ENCODE data around the gene BORCS8. TPM values are rescaled to one million over a fixed set of nuclear protein-coding genes. Genes with fewer than 3 reads are reported as not detected.
A peak's percentile ranks its signal among the peaks of the same experiment; 100 is the strongest.

Gene BORCS8
- total and polyA plus RNA-seq, 4 donors: 13.6 to 38.4 (median 24.0) TPM

- Histone ChIP-seq H3K27me3 (ENCODE audit: control insufficient read depth, insufficient read depth, low read length) (peaks cover 7% of the 10 kb centered on the region), H3K9me3 (ENCODE audit: control insufficient read depth, insufficient read depth, low read length) (no peaks in the 10 kb centered on the region), H3K36me3 (ENCODE audit: control insufficient read depth, insufficient read depth, low read length) (peaks cover 7% of the 10 kb centered on the region), H3K4me3 (ENCODE audit: low read depth, low read length) (no peak within 1 kb of the TSS), H3K27ac (ENCODE audit: low read depth, low read length) (no peak within 1 kb of the TSS), H3K4me1 (ENCODE audit: control insufficient read depth, insufficient read depth, low read length) (peaks cover 22% of the 10 kb centered on the region)
- WGBS (ENCODE audit: insufficient coverage): 4% methylated on average over 50 of the region's 56 CpGs
- peak in 3 of 6 donors; percentile 28 to 80 (median 76) for DNase-seq (ENCODE audit: low read depth in 4 of 6, low spot score in 6 of 6)
These were observed 21.7 kb downstream of the BORCS8 start, which contains the start of gene MEF2B for GRCh38 chr19:19170053-19170872. TSS of gene MEF2B (minus strand) at chr19:19170263. CDS start at chr19:19150735, 19,528 bp downstream.

DNA sequence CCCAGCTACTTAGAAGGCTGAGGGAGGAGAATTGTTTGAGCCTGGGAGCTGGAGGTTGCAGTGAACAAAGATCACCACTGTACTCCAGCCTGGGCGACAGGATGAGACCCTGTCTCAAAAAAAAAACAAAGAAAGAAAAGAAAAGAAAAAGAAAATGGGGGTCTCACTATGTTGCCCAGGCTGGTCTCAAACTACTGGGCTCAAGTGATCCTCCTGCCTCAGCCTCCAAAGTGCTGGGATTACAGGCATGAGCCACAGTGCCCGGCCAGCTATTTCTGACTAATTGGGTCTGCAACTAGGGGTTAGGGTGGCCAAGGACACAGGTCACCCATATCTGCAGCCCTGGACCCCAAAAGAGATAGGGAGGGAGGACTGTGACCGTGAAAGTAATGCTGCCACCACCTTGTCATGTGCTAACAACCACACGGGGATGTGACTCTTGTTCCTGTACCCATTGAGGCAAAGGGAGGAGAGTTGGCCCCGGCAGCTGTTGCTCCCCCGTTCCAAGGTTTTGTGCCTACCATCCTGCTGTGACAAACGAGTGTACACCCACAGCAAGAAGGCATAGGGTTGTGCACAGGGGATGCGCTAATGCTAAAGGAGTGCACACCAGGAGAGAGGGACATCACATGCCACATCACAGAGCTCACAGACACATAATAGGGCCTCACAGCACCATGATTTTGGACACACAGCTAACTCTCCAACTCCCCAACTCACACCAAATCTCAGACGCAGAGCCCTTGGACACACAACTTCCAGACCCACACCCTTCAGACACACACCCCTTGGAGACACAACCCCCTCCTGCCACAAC lies 22.5 kb downstream of the BORCS8 start:
- WGBS (ENCODE audit: insufficient coverage): 76% methylated on average over 8 of the region's 9 CpGs
- H3K4me3 ChIP-seq (ENCODE audit: low read depth, low read length): no peak overlapping the region
- DNase-seq (ENCODE audit: low read depth in 4 of 6, low spot score in 6 of 6): no peak
- H3K27me3 ChIP-seq (ENCODE audit: control insufficient read depth, insufficient read depth, low read length): peaks cover 7% of the 10 kb centered on the region
- H3K36me3 ChIP-seq (ENCODE audit: control insufficient read depth, insufficient read depth, low read length): peaks cover 12% of the 10 kb centered on the region
- peaks cover 17% of the 10 kb centered on the region for H3K4me1 ChIP-seq (ENCODE audit: control insufficient read depth, insufficient read depth, low read length)
- H3K27ac ChIP-seq (ENCODE audit: low read depth, low read length): no peak overlapping the region
- no peaks in the 10 kb centered on the region for H3K9me3 ChIP-seq (ENCODE audit: control insufficient read depth, insufficient read depth, low read length)

GRCh38 chr19:19167612-19168011 lies 24.3 kb downstream of the BORCS8 start:
- H3K4me3 ChIP-seq (ENCODE audit: low read depth, low read length): no peak overlapping the region

GRCh38 chr19:19165396-19165795 lies 26.6 kb downstream of the BORCS8 start:
- Histone ChIP-seq H3K27ac (ENCODE audit: low read depth, low read length) (no peak overlapping the region), H3K9me3 (ENCODE audit: control insufficient read depth, insufficient read depth, low read length) (no peaks in the 10 kb centered on the region), H3K4me1 (ENCODE audit: control insufficient read depth, insufficient read depth, low read length) (peaks cover 7% of the 10 kb centered on the region), H3K36me3 (ENCODE audit: control insufficient read depth, insufficient read depth, low read length) (peaks cover 8% of the 10 kb centered on the region), H3K4me3 (ENCODE audit: low read depth, low read length) (no peak overlapping the region), H3K27me3 (ENCODE audit: control insufficient read depth, insufficient read depth, low read length) (no peaks in the 10 kb centered on the region)
- 100% methylated on average over 1 of the region's 1 CpG for WGBS (ENCODE audit: insufficient coverage)
- no peak for DNase-seq (ENCODE audit: low read depth in 4 of 6, low spot score in 6 of 6)

More at GRCh38 chr19:19167612-19168011, 24.3 kb downstream of the BORCS8 start:
- no peak overlapping the region for H3K27ac ChIP-seq (ENCODE audit: low read depth, low read length)
- WGBS (ENCODE audit: insufficient coverage): 83% methylated on average over 2 of the region's 3 CpGs
- H3K4me1 ChIP-seq (ENCODE audit: control insufficient read depth, insufficient read depth, low read length): peaks cover 17% of the 10 kb centered on the region
- H3K27me3 ChIP-seq (ENCODE audit: control insufficient read depth, insufficient read depth, low read length): peaks cover 7% of the 10 kb centered on the region
- H3K36me3 ChIP-seq (ENCODE audit: control insufficient read depth, insufficient read depth, low read length): peaks cover 12% of the 10 kb centered on the region
- DNase-seq (ENCODE audit: low read depth in 4 of 6, low spot score in 6 of 6): no peak
- H3K9me3 ChIP-seq (ENCODE audit: control insufficient read depth, insufficient read depth, low read length): no peaks in the 10 kb centered on the region

DNA sequence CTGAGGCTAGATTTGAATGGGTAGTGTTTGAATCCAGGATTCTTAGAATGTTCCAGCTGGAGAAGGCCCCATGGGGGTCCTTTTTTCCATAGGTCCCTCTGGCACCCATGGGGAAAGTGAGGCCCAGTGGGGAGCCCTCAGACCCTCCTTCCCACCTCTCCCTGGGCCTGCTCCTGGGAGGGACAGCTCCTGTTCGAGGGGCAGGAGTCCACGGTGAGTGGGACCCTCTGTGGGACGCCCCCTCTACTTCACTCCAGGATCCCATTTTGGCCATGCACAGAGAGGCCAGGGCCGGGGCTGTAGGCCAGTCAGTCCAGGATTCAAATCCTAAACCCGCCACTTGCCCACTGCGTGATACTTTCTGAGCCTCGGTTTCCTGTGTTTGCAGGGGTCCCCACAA lies 29.5 kb downstream of the BORCS8 start:
- DNase-seq (ENCODE audit: low read depth in 4 of 6, low spot score in 6 of 6): no peak
- Histone ChIP-seq H3K27me3 (ENCODE audit: control insufficient read depth, insufficient read depth, low read length) (no peaks in the 10 kb centered on the region), H3K27ac (ENCODE audit: low read depth, low read length) (no peak overlapping the region), H3K36me3 (ENCODE audit: control insufficient read depth, insufficient read depth, low read length) (peaks cover 8% of the 10 kb centered on the region), H3K4me1 (ENCODE audit: control insufficient read depth, insufficient read depth, low read length) (no peaks in the 10 kb centered on the region), H3K9me3 (ENCODE audit: control insufficient read depth, insufficient read depth, low read length) (no peaks in the 10 kb centered on the region), H3K4me3 (ENCODE audit: low read depth, low read length) (no peak overlapping the region)
- 82% methylated on average over 7 of the region's 7 CpGs for WGBS (ENCODE audit: insufficient coverage)

DNA sequence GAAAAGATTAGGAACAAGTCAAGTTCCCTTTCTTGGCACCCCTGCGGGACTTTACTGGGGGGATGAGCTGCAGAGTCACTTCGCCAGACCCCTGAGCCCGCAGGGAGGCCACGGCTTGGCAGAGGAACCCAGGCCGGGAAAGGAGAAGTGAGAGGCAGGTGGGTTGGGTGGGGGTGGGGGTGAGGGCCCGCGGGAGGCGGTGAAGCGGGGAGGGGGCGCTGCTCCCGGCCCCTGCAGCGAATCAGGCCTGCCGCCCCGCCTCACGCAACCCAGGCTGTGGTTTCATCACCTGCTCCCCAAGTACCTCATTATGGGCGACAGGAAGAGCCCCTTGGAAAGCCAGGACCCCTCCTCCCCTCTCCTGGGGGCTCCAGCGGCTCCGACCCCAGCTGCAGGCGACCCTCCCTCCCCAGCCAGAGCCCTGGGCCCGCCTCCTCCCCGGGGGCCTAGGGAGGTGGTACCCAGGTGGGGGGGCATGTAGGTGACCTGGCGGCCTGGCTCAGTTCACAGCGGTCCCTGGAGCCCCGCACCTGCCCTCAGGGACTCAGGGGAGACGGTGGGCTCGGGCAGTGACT lies 31.4 kb downstream of the BORCS8 start:
- Histone ChIP-seq H3K27me3 (ENCODE audit: control insufficient read depth, insufficient read depth, low read length) (no peaks in the 10 kb centered on the region), H3K4me3 (ENCODE audit: low read depth, low read length) (no peak overlapping the region), H3K9me3 (ENCODE audit: control insufficient read depth, insufficient read depth, low read length) (no peaks in the 10 kb centered on the region), H3K27ac (ENCODE audit: low read depth, low read length) (no peak overlapping the region), H3K36me3 (ENCODE audit: control insufficient read depth, insufficient read depth, low read length) (peaks cover 8% of the 10 kb centered on the region), H3K4me1 (ENCODE audit: control insufficient read depth, insufficient read depth, low read length) (no peaks in the 10 kb centered on the region)
- whole genome bisulfite sequencing (ENCODE audit: insufficient coverage): 55% methylated on average over 16 of the region's 26 CpGs
- DNase-seq (ENCODE audit: low read depth in 4 of 6, low spot score in 6 of 6): no peak

DNA sequence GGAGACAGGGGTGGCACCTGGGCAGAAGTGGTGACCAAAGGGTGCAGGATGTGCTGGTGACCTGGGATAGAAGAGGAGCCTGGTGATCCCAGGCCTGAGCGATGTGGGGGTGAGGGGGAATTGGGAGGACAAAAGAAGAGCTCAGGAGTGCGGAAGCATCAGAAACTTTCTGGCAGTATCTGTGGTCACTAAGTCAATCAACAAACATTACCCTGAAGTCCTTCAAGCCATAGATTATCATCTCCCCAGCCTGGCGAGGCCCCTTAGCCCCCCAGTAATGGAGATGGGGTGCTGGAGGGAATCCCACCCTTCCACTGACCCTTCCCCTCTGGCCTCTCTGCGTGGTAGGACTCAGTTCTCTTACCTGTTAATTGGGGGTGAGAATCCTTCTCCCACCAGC lies 32.4 kb downstream of the BORCS8 start:
- no peak overlapping the region for H3K27ac ChIP-seq (ENCODE audit: low read depth, low read length)
- H3K4me1 ChIP-seq (ENCODE audit: control insufficient read depth, insufficient read depth, low read length): no peaks in the 10 kb centered on the region
- H3K36me3 ChIP-seq (ENCODE audit: control insufficient read depth, insufficient read depth, low read length): peaks cover 3% of the 10 kb centered on the region

DNA sequence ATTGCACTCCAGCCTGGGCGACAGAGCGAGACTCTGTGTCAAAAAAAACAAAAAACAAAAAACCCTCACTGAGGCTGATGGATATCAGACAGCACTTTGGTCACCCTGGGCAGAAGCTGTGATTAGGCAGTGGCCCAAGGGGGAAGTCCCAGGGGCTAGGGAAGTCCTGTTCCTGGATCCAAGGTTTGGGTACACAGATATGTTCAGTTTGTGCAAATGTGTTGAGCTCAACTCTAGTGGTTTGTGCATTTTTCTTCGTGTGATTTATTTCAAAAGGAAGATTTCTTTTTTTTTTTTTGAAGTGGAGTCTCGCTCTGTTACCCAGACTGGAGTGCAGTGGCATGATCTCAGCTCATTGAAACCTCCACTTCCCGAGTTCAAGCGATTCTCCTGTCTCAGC lies 34.1 kb downstream of the BORCS8 start:
- 90% methylated on average over 4 of the region's 6 CpGs for WGBS (ENCODE audit: insufficient coverage)
- no peak overlapping the region for H3K27ac ChIP-seq (ENCODE audit: low read depth, low read length)
- no peaks in the 10 kb centered on the region for H3K4me1 ChIP-seq (ENCODE audit: control insufficient read depth, insufficient read depth, low read length)
- H3K27me3 ChIP-seq (ENCODE audit: control insufficient read depth, insufficient read depth, low read length): no peaks in the 10 kb centered on the region
- no peak overlapping the region for H3K4me3 ChIP-seq (ENCODE audit: low read depth, low read length)
- DNase-seq (ENCODE audit: low read depth in 4 of 6, low spot score in 6 of 6): no peak
- H3K9me3 ChIP-seq (ENCODE audit: control insufficient read depth, insufficient read depth, low read length): no peaks in the 10 kb centered on the region
- peaks cover 3% of the 10 kb centered on the region for H3K36me3 ChIP-seq (ENCODE audit: control insufficient read depth, insufficient read depth, low read length)

More for the DNA sequence above, 32.4 kb downstream of the BORCS8 start:
- H3K9me3 ChIP-seq (ENCODE audit: control insufficient read depth, insufficient read depth, low read length): no peaks in the 10 kb centered on the region
- H3K27me3 ChIP-seq (ENCODE audit: control insufficient read depth, insufficient read depth, low read length): no peaks in the 10 kb centered on the region
- no peak overlapping the region for H3K4me3 ChIP-seq (ENCODE audit: low read depth, low read length)
- no CpG with 5 or more reads among the region's 4 CpGs for WGBS (ENCODE audit: insufficient coverage)
- no peak for DNase-seq (ENCODE audit: low read depth in 4 of 6, low spot score in 6 of 6)

DNA sequence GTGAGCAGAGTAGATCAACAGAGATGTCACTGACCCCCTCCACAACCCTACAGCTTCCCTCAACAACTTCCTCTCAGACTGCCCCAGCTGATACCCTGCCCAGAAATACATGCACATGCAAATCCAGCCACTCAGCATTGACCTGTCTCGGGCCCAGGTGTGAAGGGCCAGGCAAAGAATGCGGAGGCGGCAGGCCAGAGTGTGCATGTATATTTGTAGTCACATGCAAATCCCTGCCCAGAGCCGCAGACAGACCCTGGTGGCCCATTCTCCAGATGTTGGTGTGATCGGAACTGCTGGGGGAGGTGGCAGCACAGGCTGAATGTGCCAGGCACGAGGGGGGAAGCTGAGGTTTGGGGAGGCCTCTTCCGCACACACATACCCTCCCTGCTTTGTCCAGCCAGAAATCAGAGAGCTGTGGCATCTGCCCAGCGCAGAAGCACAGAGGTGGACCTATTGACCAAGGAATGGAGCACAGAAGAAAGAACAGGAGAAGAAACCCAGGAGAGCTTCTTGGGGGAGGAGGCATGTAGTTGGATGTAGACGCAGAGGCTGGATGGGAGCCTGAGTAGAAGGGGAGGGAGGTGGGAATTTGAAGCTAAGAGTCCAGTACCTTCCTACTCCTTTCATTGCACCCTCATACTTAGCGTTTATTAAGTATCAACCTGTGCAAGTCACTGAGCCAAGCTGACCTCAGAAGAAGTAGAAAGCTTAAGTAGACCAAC lies 36.3 kb downstream of the BORCS8 start:
- Histone ChIP-seq H3K4me1 (ENCODE audit: control insufficient read depth, insufficient read depth, low read length) (no peaks in the 10 kb centered on the region), H3K36me3 (ENCODE audit: control insufficient read depth, insufficient read depth, low read length) (peaks cover 1% of the 10 kb centered on the region), H3K9me3 (ENCODE audit: control insufficient read depth, insufficient read depth, low read length) (no peaks in the 10 kb centered on the region), H3K27me3 (ENCODE audit: control insufficient read depth, insufficient read depth, low read length) (no peaks in the 10 kb centered on the region), H3K27ac (ENCODE audit: low read depth, low read length) (no peak overlapping the region), H3K4me3 (ENCODE audit: low read depth, low read length) (no peak overlapping the region)
- WGBS (ENCODE audit: insufficient coverage): 100% methylated on average over 5 of the region's 10 CpGs
- DNase-seq (ENCODE audit: low read depth in 4 of 6, low spot score in 6 of 6): no peak
